ENCODE results near the gene ATG16L2. TPM values are rescaled to one million over a fixed set of nuclear protein-coding genes. Genes with fewer than 3 reads are reported as not detected.

The ATG16L2 gene
- total and polyA plus RNA-seq, 10 of the 15 experiments (the other 5 are each of a cell fraction or from before 2014, with no cell fraction given), result 1.9 to 67.7 (median 30.4) TPM

DNA sequence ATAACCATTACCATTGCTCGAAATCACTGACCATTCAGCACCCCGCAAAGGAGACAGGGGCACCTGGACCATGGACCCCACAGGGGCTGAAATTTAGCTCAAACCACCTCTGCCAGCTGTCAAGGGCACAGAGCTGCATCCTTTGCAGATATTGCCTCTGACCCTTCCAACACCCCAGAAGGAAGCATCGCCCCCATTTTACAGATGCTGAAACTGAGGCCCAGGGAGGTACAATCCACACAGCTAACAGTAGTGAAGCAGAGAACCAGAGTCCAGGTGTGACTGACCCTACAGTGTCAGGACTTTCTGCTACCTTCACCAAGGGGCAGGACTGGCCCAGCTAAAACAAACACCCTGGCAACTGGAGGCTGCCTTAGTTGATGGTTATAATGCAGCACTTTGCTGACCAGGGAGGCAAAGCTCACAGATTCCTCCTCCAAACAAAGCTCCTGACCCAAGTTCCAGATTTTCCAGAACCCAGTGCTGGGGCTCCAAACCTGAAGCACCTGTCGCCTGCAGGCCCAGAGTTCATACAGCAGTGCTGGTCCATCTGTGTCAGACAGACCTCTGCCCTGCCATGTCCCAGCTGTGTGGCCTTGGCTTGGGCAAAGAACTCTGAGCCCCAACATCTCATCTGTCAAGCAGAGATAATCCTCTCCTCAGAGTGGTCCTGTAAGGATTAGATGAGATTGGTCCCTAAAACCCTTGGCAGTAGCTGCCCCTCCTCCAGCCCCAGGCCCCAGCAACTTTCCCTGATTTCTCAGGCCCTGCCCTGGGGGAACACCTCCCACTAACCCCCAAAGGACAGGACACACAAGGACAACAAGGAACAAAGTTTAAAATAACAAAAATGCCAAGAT is 46.8 kb upstream of the ATG16L2 start (continued):
- TF ChIP-seq ZBTB33 (IDR thresholded peaks at IDR 0.05) (no peak), BCL11A (IDR thresholded peaks at IDR 0.05; ENCODE audit: low read depth, low read length) (no peak), FOXM1 (IDR thresholded peaks at IDR 0.05; ENCODE audit: low read depth, low read length) (no peak), EED (IDR thresholded peaks at IDR 0.05; ENCODE audit: low read depth) (no peak), NBN (IDR thresholded peaks at IDR 0.05) (no peak)

GRCh38 chr11:72768581-72768980 is 45.6 kb upstream of the ATG16L2 start:
- no peak overlapping the region for H3K4me2 ChIP-seq (ENCODE audit: control insufficient read depth, insufficient read depth)
- RAD21 ChIA-PET (ENCODE audit: unreplicated experiment), result no interaction called here
- FAIRE-seq (no peak), DNase-seq (ENCODE audit: low read depth, low spot score) (no peak), ATAC-seq (no peak)
- no peak overlapping the region for H3K27ac ChIP-seq (ENCODE audit: control insufficient read depth, insufficient read depth)
- H3K9ac ChIP-seq (ENCODE audit: control insufficient read depth, insufficient read depth, low read length), result no peak overlapping the region
- no peaks in the 10 kb centered on the region for H3K27me3 ChIP-seq (replicated peaks in 1 of 2; ENCODE audit: control insufficient read depth in 2 of 2, insufficient read depth in 2 of 2, low read length in 1 of 2)
- in situ Hi-C loops (cut with MboI) (no loop called here), intact Hi-C loops (cut with micrococcal nuclease; ENCODE audit: unreplicated experiment) (no loop called here)
- H3K9me3 ChIP-seq (replicated peaks; ENCODE audit: control insufficient read depth, insufficient read depth, low read length), result no peaks in the 10 kb centered on the region
- WGBS (ENCODE audit: insufficient coverage, insufficient replicate concordance, low lambda C conversion rate, missing lambda C conversion rate), result 82% methylated on average over 3 of the region's 3 CpGs
- CTCF ChIA-PET, result interaction anchor here (1.7 kb wide), 1 partner anchor 25 kb away, joined by 6 read pairs; the partner anchor contains the start of gene STARD10
- H3K4me1 ChIP-seq (ENCODE audit: control insufficient read depth, insufficient read depth, low read length), result peaks cover 9% of the 10 kb centered on the region
- H2AFZ ChIP-seq (ENCODE audit: control insufficient read depth, low read depth, low read length), result no peak overlapping the region
- no peaks in the 10 kb centered on the region for H3K36me3 ChIP-seq (ENCODE audit: control insufficient read depth in 2 of 2, insufficient read depth in 2 of 2, low read length in 1 of 2)
- no peaks in the 10 kb centered on the region; the same call in 1 of the 2 replicates for H3K79me2 ChIP-seq (ENCODE audit: control insufficient read depth, insufficient read depth, low read length)
- no peak overlapping the region for H3K4me3 ChIP-seq
- SMC1A ChIA-PET (ENCODE audit: uncharacterized antibody, unreplicated experiment), result no interaction called here
- POLR2A ChIA-PET, result no interaction called here
- no peaks in the 10 kb centered on the region for H4K20me1 ChIP-seq (ENCODE audit: control insufficient read depth, insufficient read depth)
- BruUV-seq (replicated peaks), result no TSS peak
- TF ChIP-seq SREBF2 (IDR thresholded peaks at IDR 0.05; ENCODE audit: low read length) (no peak), NFXL1 (IDR thresholded peaks at IDR 0.05; ENCODE audit: borderline replicate concordance) (no peak), SKIL (IDR thresholded peaks at IDR 0.05; ENCODE audit: low read depth, poor library complexity, severe bottlenecking) (no peak)
- TF ChIP-seq, protein P1, sequence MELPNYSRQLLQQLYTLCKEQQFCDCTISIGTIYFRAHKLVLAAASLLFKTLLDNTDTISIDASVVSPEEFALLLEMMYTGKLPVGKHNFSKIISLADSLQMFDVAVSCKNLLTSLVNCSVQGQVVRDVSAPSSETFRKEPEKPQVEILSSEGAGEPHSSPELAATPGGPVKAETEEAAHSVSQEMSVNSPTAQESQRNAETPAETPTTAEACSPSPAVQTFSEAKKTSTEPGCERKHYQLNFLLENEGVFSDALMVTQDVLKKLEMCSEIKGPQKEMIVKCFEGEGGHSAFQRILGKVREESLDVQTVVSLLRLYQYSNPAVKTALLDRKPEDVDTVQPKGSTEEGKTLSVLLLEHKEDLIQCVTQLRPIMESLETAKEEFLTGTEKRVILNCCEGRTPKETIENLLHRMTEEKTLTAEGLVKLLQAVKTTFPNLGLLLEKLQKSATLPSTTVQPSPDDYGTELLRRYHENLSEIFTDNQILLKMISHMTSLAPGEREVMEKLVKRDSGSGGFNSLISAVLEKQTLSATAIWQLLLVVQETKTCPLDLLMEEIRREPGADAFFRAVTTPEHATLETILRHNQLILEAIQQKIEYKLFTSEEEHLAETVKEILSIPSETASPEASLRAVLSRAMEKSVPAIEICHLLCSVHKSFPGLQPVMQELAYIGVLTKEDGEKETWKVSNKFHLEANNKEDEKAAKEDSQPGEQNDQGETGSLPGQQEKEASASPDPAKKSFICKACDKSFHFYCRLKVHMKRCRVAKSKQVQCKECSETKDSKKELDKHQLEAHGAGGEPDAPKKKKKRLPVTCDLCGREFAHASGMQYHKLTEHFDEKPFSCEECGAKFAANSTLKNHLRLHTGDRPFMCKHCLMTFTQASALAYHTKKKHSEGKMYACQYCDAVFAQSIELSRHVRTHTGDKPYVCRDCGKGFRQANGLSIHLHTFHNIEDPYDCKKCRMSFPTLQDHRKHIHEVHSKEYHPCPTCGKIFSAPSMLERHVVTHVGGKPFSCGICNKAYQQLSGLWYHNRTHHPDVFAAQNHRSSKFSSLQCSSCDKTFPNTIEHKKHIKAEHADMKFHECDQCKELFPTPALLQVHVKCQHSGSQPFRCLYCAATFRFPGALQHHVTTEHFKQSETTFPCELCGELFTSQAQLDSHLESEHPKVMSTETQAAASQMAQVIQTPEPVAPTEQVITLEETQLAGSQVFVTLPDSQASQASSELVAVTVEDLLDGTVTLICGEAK (IDR thresholded peaks at IDR 0.05; ENCODE audit: borderline replicate concordance), result no peak
- TF ChIP-seq, protein P2, sequence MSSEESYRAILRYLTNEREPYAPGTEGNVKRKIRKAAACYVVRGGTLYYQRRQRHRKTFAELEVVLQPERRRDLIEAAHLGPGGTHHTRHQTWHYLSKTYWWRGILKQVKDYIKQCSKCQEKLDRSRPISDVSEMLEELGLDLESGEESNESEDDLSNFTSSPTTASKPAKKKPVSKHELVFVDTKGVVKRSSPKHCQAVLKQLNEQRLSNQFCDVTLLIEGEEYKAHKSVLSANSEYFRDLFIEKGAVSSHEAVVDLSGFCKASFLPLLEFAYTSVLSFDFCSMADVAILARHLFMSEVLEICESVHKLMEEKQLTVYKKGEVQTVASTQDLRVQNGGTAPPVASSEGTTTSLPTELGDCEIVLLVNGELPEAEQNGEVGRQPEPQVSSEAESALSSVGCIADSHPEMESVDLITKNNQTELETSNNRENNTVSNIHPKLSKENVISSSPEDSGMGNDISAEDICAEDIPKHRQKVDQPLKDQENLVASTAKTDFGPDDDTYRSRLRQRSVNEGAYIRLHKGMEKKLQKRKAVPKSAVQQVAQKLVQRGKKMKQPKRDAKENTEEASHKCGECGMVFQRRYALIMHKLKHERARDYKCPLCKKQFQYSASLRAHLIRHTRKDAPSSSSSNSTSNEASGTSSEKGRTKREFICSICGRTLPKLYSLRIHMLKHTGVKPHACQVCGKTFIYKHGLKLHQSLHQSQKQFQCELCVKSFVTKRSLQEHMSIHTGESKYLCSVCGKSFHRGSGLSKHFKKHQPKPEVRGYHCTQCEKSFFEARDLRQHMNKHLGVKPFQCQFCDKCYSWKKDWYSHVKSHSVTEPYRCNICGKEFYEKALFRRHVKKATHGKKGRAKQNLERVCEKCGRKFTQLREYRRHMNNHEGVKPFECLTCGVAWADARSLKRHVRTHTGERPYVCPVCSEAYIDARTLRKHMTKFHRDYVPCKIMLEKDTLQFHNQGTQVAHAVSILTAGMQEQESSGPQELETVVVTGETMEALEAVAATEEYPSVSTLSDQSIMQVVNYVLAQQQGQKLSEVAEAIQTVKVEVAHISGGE (CRISPR knock-in tag; IDR thresholded peaks at IDR 0.05), result no peak
